HG03439 (cell line): ENCODE results near the gene OPCML.

Source experiments
- ATAC-seq: cut with Tn5 transposase; IDR thresholded peaks from one replicate; pipeline ENCODE4 v1.9.1; 2021; ENCODE audit warnings: mild to moderate bottlenecking, moderate library complexity; ENCODE audit not compliant: unreplicated experiment

OPCML gene

GRCh38 chr11:133362916-133363315 lies 169.4 kb downstream of the OPCML start:
- ATAC-seq: no peak

GRCh38 chr11:133362156-133362555 lies 170.1 kb downstream of the OPCML start:
- no peak for ATAC-seq

- ATAC-seq: no peak
These were observed 170.7 kb downstream of the OPCML start for GRCh38 chr11:133361689-133361994.

GRCh38 chr11:133360860-133361688 lies 171.2 kb downstream of the OPCML start:
- no peak for ATAC-seq

GRCh38 chr11:133355095-133355494 lies 177.2 kb downstream of the OPCML start:
- no peak for ATAC-seq

- no peak for ATAC-seq
These were observed 178.2 kb downstream of the OPCML start for GRCh38 chr11:133354069-133354468.

GRCh38 chr11:133350045-133350444 lies 182.3 kb downstream of the OPCML start:
- no peak for ATAC-seq

GRCh38 chr11:133347988-133348387 lies 184.3 kb downstream of the OPCML start:
- ATAC-seq: no peak

GRCh38 chr11:133346137-133346536 lies 186.2 kb downstream of the OPCML start:
- ATAC-seq: no peak

- no peak for ATAC-seq
These were observed 188.3 kb downstream of the OPCML start for GRCh38 chr11:133343951-133344350.

- no peak for ATAC-seq
These were observed 192.7 kb downstream of the OPCML start for GRCh38 chr11:133339495-133340140.

GRCh38 chr11:133338588-133338987 lies 193.7 kb downstream of the OPCML start:
- no peak for ATAC-seq

GRCh38 chr11:133337951-133338418 lies 194.3 kb downstream of the OPCML start:
- ATAC-seq: no peak

GRCh38 chr11:133337193-133337592 lies 195.1 kb downstream of the OPCML start:
- no peak for ATAC-seq

- no peak for ATAC-seq
These were observed 201.3 kb downstream of the OPCML start for GRCh38 chr11:133331031-133331430.

- ATAC-seq: no peak
These were observed 205.5 kb downstream of the OPCML start for GRCh38 chr11:133326849-133327248.

- no peak for ATAC-seq
These were observed 206.0 kb downstream of the OPCML start for GRCh38 chr11:133326332-133326731.

- no peak for ATAC-seq
These were observed 206.6 kb downstream of the OPCML start for GRCh38 chr11:133325711-133326110.

GRCh38 chr11:133323354-133323753 lies 208.9 kb downstream of the OPCML start:
- no peak for ATAC-seq

- no peak for ATAC-seq
These were observed 214.1 kb downstream of the OPCML start for GRCh38 chr11:133318221-133318620.

- ATAC-seq: no peak
These were observed 221.1 kb downstream of the OPCML start for GRCh38 chr11:133311230-133311629.

GRCh38 chr11:133306019-133306418 lies 226.3 kb downstream of the OPCML start:
- no peak for ATAC-seq
